Measurements from ENCODE around the gene ELL2. TPM values are rescaled to one million over a fixed set of nuclear protein-coding genes. Genes with fewer than 3 reads are reported as not detected.

ELL2 gene
- polyA plus RNA-seq, 1 experiment: 58.9 TPM

DNA sequence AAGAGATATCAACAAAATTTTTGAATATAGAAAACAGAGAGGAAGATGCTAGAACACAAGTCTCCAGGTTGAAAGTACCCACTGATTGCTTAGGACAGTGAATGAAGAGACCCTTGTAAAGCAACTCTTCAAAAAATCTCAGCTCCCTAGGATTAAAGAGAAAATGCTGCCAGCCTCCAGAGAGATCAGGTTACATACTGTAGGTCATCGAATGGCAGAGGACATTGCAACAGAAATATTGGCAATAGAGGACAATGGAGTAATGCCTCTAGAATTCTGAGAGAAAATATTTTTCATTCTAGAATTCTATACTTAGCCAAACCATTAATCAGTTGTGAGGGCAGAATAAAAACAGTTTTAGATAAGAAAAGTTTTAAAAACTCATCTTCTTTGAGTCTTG lies 43.1 kb upstream of the ELL2 start:
- no peaks in the 10 kb centered on the region for H3K36me3 ChIP-seq (ENCODE audit: control insufficient read depth, insufficient read depth, low read length)
- CTCF ChIA-PET: no interaction called here
- H3K27me3 ChIP-seq (ENCODE audit: control insufficient read depth, insufficient read depth, low read length): no peaks in the 10 kb centered on the region
- DNase-seq (ENCODE audit: low read depth): no peak
- H3K4me3 ChIP-seq (ENCODE audit: low read depth, low read length): no peak overlapping the region
- POLR2A ChIA-PET: no interaction called here
- TF ChIP-seq, protein P1, sequence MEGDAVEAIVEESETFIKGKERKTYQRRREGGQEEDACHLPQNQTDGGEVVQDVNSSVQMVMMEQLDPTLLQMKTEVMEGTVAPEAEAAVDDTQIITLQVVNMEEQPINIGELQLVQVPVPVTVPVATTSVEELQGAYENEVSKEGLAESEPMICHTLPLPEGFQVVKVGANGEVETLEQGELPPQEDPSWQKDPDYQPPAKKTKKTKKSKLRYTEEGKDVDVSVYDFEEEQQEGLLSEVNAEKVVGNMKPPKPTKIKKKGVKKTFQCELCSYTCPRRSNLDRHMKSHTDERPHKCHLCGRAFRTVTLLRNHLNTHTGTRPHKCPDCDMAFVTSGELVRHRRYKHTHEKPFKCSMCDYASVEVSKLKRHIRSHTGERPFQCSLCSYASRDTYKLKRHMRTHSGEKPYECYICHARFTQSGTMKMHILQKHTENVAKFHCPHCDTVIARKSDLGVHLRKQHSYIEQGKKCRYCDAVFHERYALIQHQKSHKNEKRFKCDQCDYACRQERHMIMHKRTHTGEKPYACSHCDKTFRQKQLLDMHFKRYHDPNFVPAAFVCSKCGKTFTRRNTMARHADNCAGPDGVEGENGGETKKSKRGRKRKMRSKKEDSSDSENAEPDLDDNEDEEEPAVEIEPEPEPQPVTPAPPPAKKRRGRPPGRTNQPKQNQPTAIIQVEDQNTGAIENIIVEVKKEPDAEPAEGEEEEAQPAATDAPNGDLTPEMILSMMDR (IDR thresholded peaks at IDR 0.05; ENCODE audit: insufficient read depth, low read depth, low read length): no peak

DNA sequence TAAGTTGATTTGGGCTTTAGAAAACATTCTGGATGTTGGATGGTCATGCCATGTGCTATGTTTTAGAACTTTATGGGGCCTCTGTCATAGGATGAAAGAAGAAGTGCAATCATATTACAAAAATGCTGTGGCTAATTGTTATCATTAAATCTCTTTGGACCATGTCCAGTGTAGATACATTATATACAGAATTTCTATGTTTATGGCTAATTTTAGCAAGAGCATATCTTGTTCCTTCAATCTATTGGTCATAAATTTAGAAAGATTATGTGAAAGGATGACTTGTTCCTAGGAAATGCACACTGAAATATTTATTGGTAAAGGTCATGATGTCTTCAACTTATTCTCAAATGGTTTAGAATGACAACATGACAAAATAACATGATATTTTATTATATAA lies 42.4 kb upstream of the ELL2 start:
- TF ChIP-seq, protein P1 (IDR thresholded peaks at IDR 0.05; ENCODE audit: insufficient read depth, low read depth, low read length): no peak
- no peaks in the 10 kb centered on the region for H3K36me3 ChIP-seq (ENCODE audit: control insufficient read depth, insufficient read depth, low read length)
- CTCF ChIA-PET: no interaction called here
- H3K4me3 ChIP-seq (ENCODE audit: low read depth, low read length): no peak overlapping the region
- DNase-seq (ENCODE audit: low read depth): no peak
- no peaks in the 10 kb centered on the region for H3K27me3 ChIP-seq (ENCODE audit: control insufficient read depth, insufficient read depth, low read length)
- POLR2A ChIA-PET: no interaction called here

DNA sequence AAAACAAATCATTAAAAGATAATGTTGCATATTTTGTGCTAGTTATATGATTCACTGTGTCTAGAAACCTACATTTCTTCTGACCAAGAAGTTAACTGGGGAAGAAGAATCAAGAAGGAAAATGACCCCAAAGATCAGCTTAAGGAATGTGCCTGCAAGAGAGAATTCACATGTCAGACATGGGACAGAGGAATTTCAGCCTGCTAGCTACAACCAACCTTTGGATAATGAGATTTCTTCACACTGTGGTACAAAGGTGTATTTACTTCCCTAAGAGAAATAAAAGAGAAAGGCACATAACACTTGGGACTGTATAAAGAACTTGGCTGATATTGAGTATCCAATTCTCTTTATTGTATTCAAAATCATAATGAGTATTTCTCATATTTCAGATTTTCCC lies 39.6 kb upstream of the ELL2 start:
- POLR2A ChIA-PET: interaction anchor here (0.6 kb wide), 1 partner anchor 61 kb away, joined by 7 read pairs; no protein-coding TSS in a partner anchor
- TF ChIP-seq, protein P1 (IDR thresholded peaks at IDR 0.05; ENCODE audit: insufficient read depth, low read depth, low read length): no peak
- no peaks in the 10 kb centered on the region for H3K36me3 ChIP-seq (ENCODE audit: control insufficient read depth, insufficient read depth, low read length)
- no peaks in the 10 kb centered on the region for H3K27me3 ChIP-seq (ENCODE audit: control insufficient read depth, insufficient read depth, low read length)
- CTCF ChIA-PET: interaction anchor here (0.5 to 1.4 kb wide), 2 partner anchors 28 to 335 kb away, joined by 3 to 4 read pairs; no protein-coding TSS in a partner anchor
- H3K4me3 ChIP-seq (ENCODE audit: low read depth, low read length): no peak overlapping the region
- peak; percentile 9 for DNase-seq (ENCODE audit: low read depth)

DNA sequence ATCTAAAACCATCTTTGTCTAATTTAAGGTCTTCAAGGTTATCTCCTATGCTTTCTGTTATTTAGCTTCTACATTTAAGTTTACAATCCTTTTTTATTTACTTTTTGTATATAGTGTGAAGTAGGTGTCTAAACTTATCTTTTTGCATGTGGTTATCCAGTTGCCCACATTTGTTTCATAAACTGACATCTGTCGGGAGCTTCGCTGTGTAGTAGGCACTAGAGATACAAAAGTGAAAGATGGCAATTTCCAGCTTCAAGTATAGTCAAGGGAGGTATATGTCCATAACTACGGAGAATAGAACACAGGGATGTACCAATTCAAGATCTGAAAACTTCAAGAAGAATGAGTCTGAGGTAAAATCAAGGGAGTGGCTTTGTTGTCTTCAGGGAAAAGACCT lies 38.7 kb upstream of the ELL2 start:
- no peak for DNase-seq (ENCODE audit: low read depth)

DNA sequence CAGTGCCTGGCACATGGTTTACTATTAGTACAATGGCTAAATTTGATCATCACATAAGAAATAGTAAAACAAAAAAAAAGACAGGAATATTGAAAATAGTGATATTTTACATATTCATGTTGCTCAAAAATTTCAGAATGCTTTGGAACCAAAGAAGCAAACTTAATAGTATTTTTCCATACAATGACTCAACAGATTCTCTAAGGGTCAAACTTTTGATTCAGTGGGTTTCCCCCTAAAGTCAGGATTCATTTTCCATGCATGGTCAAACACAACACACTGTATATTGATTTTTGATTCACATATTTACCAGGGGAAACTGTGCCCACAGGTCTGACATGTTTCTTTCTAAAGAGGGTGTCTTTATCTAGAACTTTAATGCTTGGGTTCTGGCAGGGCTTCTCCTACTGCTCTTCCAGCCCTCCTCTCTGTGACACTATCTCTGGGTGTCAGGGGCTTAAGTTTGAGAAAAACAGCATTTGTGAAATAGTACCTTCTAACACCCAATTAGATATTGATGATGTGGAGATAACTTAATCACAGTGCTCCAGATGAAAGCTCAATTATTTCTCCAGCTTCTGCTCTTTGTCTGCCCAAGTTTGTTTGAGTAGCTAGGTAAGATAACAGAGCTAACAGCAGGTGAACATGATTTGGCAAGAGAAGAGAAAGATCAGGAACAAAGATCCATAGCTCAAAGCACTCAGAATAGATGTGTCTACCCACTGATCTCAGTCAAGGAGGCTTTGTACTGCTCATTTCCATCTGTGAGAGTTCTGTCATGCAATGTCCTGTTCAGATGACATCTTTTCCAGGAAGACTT lies 35.5 kb upstream of the ELL2 start:
- no peaks in the 10 kb centered on the region for H3K27me3 ChIP-seq (ENCODE audit: control insufficient read depth, insufficient read depth, low read length)
- CTCF ChIA-PET: no interaction called here
- DNase-seq (ENCODE audit: low read depth): no peak
- TF ChIP-seq, protein P1 (IDR thresholded peaks at IDR 0.05; ENCODE audit: insufficient read depth, low read depth, low read length): no peak
- POLR2A ChIA-PET: no interaction called here
- no peak overlapping the region for H3K4me3 ChIP-seq (ENCODE audit: low read depth, low read length)
- H3K36me3 ChIP-seq (ENCODE audit: control insufficient read depth, insufficient read depth, low read length): no peaks in the 10 kb centered on the region

More for the DNA sequence above, 38.7 kb upstream of the ELL2 start:
- TF ChIP-seq, protein P1 (IDR thresholded peaks at IDR 0.05; ENCODE audit: insufficient read depth, low read depth, low read length): no peak
- no peak overlapping the region for H3K4me3 ChIP-seq (ENCODE audit: low read depth, low read length)
- ChIA-PET POLR2A (no interaction called here), CTCF (interaction anchor here (1.6 kb wide), 1 partner anchor 12 kb away, joined by 3 read pairs; no protein-coding TSS in a partner anchor)
- H3K27me3 ChIP-seq (ENCODE audit: control insufficient read depth, insufficient read depth, low read length): no peaks in the 10 kb centered on the region
- no peaks in the 10 kb centered on the region for H3K36me3 ChIP-seq (ENCODE audit: control insufficient read depth, insufficient read depth, low read length)

Data from BJ (cell line).